IMR-90 (cell line): ENCODE data around the gene PEX14.

Experiments used
- CTCF ChIP-seq: conservative IDR thresholded peaks from 2 replicates; pipeline ENCODE4 v1.5.1; 2012; ENCODE audit warnings: mild to moderate bottlenecking, low read depth, low read length, improper control_type of control experiment
- ELK1 ChIP-seq: fragments of 150-350 bp; IDR thresholded peaks from 2 replicates; pipeline ENCODE4 v1.6.1; 2016; ENCODE audit warnings: low read depth, mild to moderate bottlenecking, low read length, moderate library complexity, borderline replicate concordance
- MAFK ChIP-seq: IDR thresholded peaks from 2 replicates; pipeline ENCODE4 v1.6.1; 2012; ENCODE audit warnings: low read depth, low read length, improper control_type of control experiment
- POLR2A ChIP-seq: IDR thresholded peaks from 2 replicates; pipeline ENCODE4 v1.6.1; 2012; ENCODE audit warnings: mild to moderate bottlenecking, low read depth, low read length
- RCOR1 ChIP-seq: IDR thresholded peaks from 2 replicates; pipeline ENCODE4 v1.6.1; 2012; ENCODE audit warnings: mild to moderate bottlenecking, low read length, improper control_type of control experiment; ENCODE audit not compliant: insufficient replicate concordance

DNA sequence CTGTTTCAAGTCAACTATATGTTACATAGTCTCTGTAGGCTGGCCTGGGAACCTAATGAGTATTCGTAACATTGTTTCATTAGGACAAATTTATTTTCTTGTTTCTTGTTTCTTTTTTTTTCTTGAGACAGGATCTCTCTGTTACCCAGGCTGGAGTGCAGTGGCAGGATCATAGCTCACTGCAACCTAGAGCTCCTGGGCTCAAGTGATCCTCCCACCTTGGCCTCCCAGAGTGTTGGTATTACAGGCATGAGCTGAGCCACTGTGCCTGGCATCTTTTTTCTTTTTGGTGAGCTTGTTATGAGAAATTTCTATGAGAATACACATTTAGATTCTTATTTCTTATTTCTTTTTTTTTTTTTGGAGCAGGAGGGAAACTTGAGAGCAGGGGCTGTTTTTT, 37.7 kb upstream of the PEX14 start:
- TF ChIP-seq CTCF (no peak), MAFK (no peak), ELK1 (no peak), POLR2A (no peak), RCOR1 (no peak)
